Measurements from ENCODE around the gene MICAL1.

MICAL1 gene

GRCh38 chr6:109453594-109454495 is 1.7 kb downstream of the MICAL1 start:
- peak; percentile 83 for DNase-seq

GRCh38 chr6:109453156-109453555 is 2.4 kb downstream of the MICAL1 start:
- DNase-seq, result no peak

- DNase-seq, result no peak
These were observed 3.4 kb downstream of the MICAL1 start for GRCh38 chr6:109452181-109452580.

GRCh38 chr6:109451376-109451775 is 4.2 kb downstream of the MICAL1 start:
- no peak for DNase-seq

GRCh38 chr6:109450801-109451200 is 4.8 kb downstream of the MICAL1 start:
- DNase-seq, result no peak

GRCh38 chr6:109449795-109450673 is 5.5 kb downstream of the MICAL1 start:
- DNase-seq, result no peak

GRCh38 chr6:109449064-109449794 is 6.3 kb downstream of the MICAL1 start:
- no peak for DNase-seq

- DNase-seq, result no peak
These were observed 7.0 kb downstream of the MICAL1 start for GRCh38 chr6:109448615-109449014.

GRCh38 chr6:109447878-109448555 is 7.6 kb downstream of the MICAL1 start:
- no peak for DNase-seq

- DNase-seq, result no peak
These were observed 8.5 kb downstream of the MICAL1 start for GRCh38 chr6:109447087-109447486.

- DNase-seq, result no peak
These were observed 9.0 kb downstream of the MICAL1 start for GRCh38 chr6:109446541-109446940.

GRCh38 chr6:109446072-109446471 is 9.5 kb downstream of the MICAL1 start:
- DNase-seq, result no peak

- no peak for DNase-seq
These were observed 10.2 kb downstream of the MICAL1 start for GRCh38 chr6:109445382-109445781.

GRCh38 chr6:109443425-109443950 is 12.1 kb downstream of the MICAL1 start:
- DNase-seq, result no peak

- no peak for DNase-seq
These were observed 13.1 kb downstream of the MICAL1 start for GRCh38 chr6:109442393-109442924.

GRCh38 chr6:109441069-109441816 is 14.3 kb downstream of the MICAL1 start:
- no peak for DNase-seq

GRCh38 chr6:109440331-109441068 is 15.1 kb downstream of the MICAL1 start, which contains the start of the genes PPIL6 and SMPD2:
TSS of gene PPIL6 (minus strand) at chr6:109440628. CDS start at chr6:109440590, 38 bp downstream.
TSS of gene SMPD2 (plus strand) at chr6:109440724. CDS start at chr6:109441122, 398 bp downstream.
- DNase-seq, result peak; percentile 50

GRCh38 chr6:109436041-109436440 is 19.5 kb downstream of the MICAL1 start:
- DNase-seq, result no peak

- DNase-seq, result no peak
These were observed 21.1 kb downstream of the MICAL1 start for GRCh38 chr6:109434456-109434855.

GRCh38 chr6:109429496-109429895 is 26.1 kb downstream of the MICAL1 start:
- no peak for DNase-seq

Measured in NCI-H446 treated with DMSO at 0.1 percent for 48 hours (cell line).